GM12864 (cell line): ENCODE data around the gene CIAO1.
A peak's percentile ranks its signal among the peaks of the same experiment; 100 is the strongest.

Source experiments
- DNase-seq: peaks from one replicate; pipeline ENCODE4 v3.0.0-alpha.2; 2011; ENCODE audit warnings: low read depth
- H3K4me3 ChIP-seq: 2 replicates; pipeline ENCODE4 v1.5.1; 2011; ENCODE audit warnings: mild to moderate bottlenecking, low read depth, low read length, control low read depth
- TF ChIP-seq, protein P1 (sequence below): IDR thresholded peaks from 2 replicates; pipeline ENCODE4 v1.5.1; 2011; ENCODE audit warnings: low read depth, mild to moderate bottlenecking, moderate library complexity, low read length, control low read depth, inconsistent platforms; ENCODE audit errors: missing control alignments

Gene CIAO1

DNA sequence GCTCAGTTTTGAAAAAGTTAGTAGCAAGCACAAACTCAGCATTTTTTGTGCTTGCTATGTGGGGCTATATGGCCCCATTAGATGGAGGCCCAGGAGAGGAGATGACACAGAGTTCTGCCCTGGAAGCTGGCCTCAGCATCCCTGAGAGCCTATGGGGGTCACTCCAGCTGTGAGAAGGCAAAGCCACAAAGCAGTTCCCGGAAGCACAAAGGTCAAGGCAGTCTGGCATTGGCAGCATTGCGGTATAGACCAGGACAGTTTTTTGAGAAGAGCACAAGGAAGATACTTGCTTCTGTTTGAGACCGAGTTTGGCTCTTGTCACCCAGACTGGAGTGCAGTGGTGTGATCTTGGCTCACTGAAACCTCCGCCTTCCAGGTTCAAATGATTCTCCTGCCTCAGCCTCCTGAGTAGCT, 51.6 kb downstream of the CIAO1 start:
- no peak for DNase-seq
- H3K4me3 ChIP-seq: no peak overlapping the region
- TF ChIP-seq, protein P1, sequence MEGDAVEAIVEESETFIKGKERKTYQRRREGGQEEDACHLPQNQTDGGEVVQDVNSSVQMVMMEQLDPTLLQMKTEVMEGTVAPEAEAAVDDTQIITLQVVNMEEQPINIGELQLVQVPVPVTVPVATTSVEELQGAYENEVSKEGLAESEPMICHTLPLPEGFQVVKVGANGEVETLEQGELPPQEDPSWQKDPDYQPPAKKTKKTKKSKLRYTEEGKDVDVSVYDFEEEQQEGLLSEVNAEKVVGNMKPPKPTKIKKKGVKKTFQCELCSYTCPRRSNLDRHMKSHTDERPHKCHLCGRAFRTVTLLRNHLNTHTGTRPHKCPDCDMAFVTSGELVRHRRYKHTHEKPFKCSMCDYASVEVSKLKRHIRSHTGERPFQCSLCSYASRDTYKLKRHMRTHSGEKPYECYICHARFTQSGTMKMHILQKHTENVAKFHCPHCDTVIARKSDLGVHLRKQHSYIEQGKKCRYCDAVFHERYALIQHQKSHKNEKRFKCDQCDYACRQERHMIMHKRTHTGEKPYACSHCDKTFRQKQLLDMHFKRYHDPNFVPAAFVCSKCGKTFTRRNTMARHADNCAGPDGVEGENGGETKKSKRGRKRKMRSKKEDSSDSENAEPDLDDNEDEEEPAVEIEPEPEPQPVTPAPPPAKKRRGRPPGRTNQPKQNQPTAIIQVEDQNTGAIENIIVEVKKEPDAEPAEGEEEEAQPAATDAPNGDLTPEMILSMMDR: no peak

DNA sequence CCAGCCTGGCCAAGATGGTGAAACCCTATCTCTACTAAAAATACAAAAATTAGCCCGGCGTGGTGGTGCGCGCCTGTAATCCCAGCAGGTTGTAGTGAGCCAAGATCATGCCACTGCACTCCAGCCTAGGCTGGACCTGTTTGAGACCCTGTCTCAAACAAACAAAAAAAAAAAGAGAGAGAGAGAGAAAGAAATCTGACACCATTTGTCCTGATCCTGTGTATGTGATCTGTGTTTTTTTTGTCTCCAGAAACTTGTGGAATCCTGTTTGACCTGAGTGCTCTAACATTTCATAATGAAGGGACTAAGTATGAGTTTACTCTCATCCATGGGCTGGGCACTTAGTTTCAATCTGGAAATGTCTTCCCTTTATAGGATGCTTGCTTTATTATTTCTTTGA, 52.7 kb downstream of the CIAO1 start:
- no peak for DNase-seq
- H3K4me3 ChIP-seq: no peak overlapping the region
- TF ChIP-seq, protein P1: no peak

- no peak for DNase-seq
- TF ChIP-seq, protein P1: no peak
- H3K4me3 ChIP-seq: peak overlapping the region; percentile 73; the same call in 1 of the 2 replicates
These were observed 53.4 kb downstream of the CIAO1 start for GRCh38 chr2:96319396-96319795.

GRCh38 chr2:96320326-96320725, 54.3 kb downstream of the CIAO1 start:
- TF ChIP-seq, protein P1: no peak
- no peak for DNase-seq
- peak overlapping the region; percentile 73 for H3K4me3 ChIP-seq

DNA sequence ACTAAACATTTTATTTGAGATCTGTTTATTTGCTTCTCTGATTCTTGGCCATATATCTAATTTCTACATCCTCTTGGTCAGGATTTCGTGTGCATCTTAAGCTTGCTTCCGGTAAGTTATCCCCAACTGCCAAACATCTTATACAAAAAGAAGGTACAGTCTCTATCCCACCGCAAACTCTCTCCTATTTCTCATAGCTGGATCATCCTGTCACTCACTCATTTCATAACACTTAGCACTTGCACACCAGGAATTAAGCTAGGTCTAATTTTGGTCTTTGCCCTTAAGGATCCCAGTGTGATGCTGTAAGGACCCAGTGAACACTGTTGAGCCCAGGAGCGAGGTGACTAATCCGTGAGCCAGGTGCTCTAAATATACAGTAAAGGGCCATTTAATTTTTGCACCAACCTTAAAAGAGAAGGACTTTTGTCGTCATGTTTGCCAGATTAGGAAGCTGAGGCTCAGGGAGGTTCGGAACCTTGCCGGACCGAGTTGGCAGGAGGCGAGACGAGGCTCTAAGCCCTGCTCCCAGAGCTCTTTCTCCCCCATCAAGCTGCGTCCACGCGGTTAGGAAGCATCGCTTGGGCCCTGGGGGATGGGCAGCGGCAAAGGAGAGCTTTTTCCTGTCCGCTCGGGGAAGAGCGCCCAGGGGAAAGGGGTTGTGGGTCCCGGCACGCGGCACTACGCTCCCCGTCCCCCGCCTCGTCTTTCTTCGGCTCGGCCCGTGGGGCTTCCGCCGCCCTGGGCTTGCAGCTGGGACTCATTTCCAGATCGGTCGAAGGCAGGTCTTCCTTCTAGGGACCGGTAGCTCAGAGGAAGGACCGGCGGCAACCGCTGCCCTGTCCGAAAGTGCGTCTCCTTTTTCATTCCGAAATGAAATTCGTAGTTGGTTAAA, 55.0 kb downstream of the CIAO1 start:
- DNase-seq: no peak
- TF ChIP-seq, protein P1: no peak
- peak overlapping the region; percentile 73 for H3K4me3 ChIP-seq
